Thyroid gland (tissue), 4 donors: Measurements from ENCODE around the gene IL1F10. TPM values are rescaled to one million over a fixed set of nuclear protein-coding genes. Genes with fewer than 3 reads are reported as not detected.

Experiments used
- DNase-seq, 2 donors: peaks; one replicate each; pipeline ENCODE4 v3.0.0-alpha.2; 2019
- H3K27ac ChIP-seq, 3 donors: fragments of 200-600 bp; sonication (generic); 1 replicate in 2 of 3; 2 replicates in 1 of 3; pipeline ENCODE4 v1.5.1; 2016 to 2019; ENCODE audit warnings: mild to moderate bottlenecking in 1 of 3, moderate library complexity in 1 of 3
- H3K27me3 ChIP-seq: fragments of 200-600 bp; sonication (generic); one replicate; pipeline ENCODE4 v1.5.1; 2019
- H3K36me3 ChIP-seq, 2 donors: fragments of 200-600 bp; sonication (generic); one replicate each; pipeline ENCODE4 v1.5.1; 2016 to 2019
- H3K4me1 ChIP-seq, 2 donors: fragments of 200-600 bp; sonication (generic); one replicate each; pipeline ENCODE4 v1.5.1; 2017 to 2019
- H3K4me3 ChIP-seq, 3 donors: fragments of 200-600 bp; sonication (generic); replicated peaks in 1 of 3; 1 replicate in 2 of 3; 2 replicates in 1 of 3; pipeline ENCODE4 v1.5.1; 2016; ENCODE audit warnings: mild to moderate bottlenecking in 1 of 3
- H3K9me3 ChIP-seq: fragments of 200-600 bp; sonication (generic); one replicate; pipeline ENCODE4 v1.5.1; 2017
- POLR2A ChIP-seq, 2 donors: fragments of 450-650 bp; IDR thresholded peaks; one replicate each; pipeline ENCODE4 v1.6.1; 2017; ENCODE audit warnings: antibody characterized with exemption in 2 of 2, mild to moderate bottlenecking in 2 of 2, moderate library complexity in 1 of 2
- WGBS, 2 donors: methylation state at CpG; one replicate each; pipeline ENCODE4 v1.1.5; 2017; 5-methylcytosine and 5-hydroxymethylcytosine counted together
- intact Hi-C: fragments of 100-400 bp; cut with DNase I; formaldehyde crosslinking; loops from one replicate; pipeline ENCODE4 v1.15.1; 2023
- total RNA-seq, 4 donors: library from RNA; depleted of rRNA; stranded (reverse); fragments of >200 nt; gene quantifications; one replicate each; pipeline ENCODE4 v1.2.3, GENCODE V29; 2016
- TF ChIP-seq, protein P1 (sequence below), 6 experiments: fragments of 200-600 bp in 3 of 6; fragments of 450-650 bp in 3 of 6; sonication (generic) in 3 of 6; IDR thresholded peaks; one replicate each; pipeline ENCODE4 v1.5.1; 2016 to 2019; ENCODE audit warnings: antibody characterized with exemption in 6 of 6, mild to moderate bottlenecking in 2 of 6, inconsistent platforms in 1 of 6, moderate library complexity in 1 of 6

The IL1F10 gene
- total RNA-seq, 4 donors from 2014 or later = not detected

DNA sequence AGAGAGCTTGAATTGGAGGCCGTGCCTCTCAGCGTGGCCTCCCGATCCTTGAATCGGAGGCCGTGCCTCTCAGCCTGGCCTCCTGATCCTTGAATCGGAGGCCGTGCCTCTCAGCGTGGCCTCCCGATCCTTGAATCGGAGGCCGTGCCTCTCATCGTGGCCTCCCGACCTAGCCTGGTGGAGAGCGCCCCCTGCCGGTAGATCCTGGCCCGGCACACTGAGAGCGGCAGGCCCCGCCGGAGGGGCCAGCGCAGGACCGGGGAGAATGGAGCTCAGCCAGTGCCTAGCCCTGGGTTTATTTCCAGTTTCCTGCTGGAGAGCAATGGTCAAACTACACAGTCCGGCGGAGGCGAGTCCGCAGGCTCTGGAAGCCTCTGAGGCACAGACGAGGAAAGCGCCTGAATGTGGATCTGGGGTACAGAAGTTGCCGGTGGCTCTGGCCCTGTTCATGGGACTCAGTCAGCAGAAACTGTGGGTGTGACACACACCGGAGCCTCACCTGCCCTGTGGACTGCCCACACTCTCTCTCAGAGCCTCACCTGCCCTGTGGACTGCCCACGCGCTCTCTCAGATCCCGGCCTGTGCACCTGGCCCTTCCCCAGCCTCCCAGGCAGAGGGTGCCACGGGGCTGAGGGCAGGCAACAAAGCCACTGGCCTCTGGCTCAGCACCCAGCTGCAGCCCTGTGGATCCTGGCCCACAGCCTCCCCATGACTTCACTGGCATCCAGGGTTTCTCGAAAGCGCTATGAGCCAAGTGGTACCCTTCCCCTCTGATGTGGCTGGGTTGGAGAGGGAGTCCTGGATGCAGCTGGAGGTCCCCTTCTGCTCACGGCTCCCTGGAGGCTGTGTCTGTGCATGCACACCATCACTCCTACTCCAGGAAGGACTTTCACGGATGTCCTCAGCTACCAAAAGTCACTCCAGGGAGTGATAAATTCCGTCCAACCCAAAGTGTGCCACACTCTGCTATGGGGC lies 16.6 kb upstream of the IL1F10 start:
- Histone ChIP-seq H3K27ac (no peak overlapping the region), H3K9me3 (no peaks in the 10 kb centered on the region), H3K4me1 (no peaks in the 10 kb centered on the region), H3K4me3 (no peak overlapping the region), H3K36me3 (no peaks in the 10 kb centered on the region), H3K27me3 (no peaks in the 10 kb centered on the region)
- no peak for DNase-seq
- 92 to 97% methylated on average over 26 to 37 of the region's 38 CpGs for WGBS, 2 donors
- intact Hi-C loops = no loop called here
- TF ChIP-seq POLR2A (IDR thresholded peaks at IDR 0.05) = no peak
- TF ChIP-seq, protein P1, sequence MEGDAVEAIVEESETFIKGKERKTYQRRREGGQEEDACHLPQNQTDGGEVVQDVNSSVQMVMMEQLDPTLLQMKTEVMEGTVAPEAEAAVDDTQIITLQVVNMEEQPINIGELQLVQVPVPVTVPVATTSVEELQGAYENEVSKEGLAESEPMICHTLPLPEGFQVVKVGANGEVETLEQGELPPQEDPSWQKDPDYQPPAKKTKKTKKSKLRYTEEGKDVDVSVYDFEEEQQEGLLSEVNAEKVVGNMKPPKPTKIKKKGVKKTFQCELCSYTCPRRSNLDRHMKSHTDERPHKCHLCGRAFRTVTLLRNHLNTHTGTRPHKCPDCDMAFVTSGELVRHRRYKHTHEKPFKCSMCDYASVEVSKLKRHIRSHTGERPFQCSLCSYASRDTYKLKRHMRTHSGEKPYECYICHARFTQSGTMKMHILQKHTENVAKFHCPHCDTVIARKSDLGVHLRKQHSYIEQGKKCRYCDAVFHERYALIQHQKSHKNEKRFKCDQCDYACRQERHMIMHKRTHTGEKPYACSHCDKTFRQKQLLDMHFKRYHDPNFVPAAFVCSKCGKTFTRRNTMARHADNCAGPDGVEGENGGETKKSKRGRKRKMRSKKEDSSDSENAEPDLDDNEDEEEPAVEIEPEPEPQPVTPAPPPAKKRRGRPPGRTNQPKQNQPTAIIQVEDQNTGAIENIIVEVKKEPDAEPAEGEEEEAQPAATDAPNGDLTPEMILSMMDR (IDR thresholded peaks at IDR 0.05) = no peak

DNA sequence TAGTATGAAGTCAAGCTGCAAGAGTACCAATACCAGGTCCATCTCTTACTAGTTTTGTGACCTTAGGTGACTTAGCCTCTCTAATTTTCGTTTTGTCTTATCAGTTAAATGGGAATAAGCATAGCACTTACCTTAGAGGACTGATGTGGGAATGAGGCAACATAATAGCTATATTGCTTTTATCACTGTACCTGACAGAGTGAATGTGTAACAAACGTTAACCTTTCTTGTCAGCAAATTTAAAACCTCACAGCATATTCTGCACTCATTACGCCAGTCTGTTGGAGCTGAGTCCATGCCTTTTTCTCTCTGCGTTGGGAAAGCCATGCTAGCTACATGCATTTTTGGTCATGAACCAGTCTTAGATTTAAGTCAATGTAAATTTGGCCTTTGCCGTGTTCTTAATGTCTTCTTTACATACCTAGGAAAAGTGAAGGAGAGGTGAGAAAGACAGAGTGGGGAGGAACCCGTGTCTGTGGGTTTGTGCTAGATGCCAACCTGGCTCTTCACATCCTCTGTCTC lies 15.3 kb upstream of the IL1F10 start, which contains the start of gene IL36B:
IL36B (minus strand) TSS at position 472 of the 522 bp plus-strand sequence.
- DNase-seq = no peak
- Histone ChIP-seq H3K27ac (no peak within 1 kb of the TSS), H3K4me1 (no peaks in the 10 kb centered on the region), H3K4me3 (no peak within 1 kb of the TSS), H3K9me3 (no peaks in the 10 kb centered on the region), H3K27me3 (no peaks in the 10 kb centered on the region), H3K36me3 (no peaks in the 10 kb centered on the region)
- TF ChIP-seq, protein P1 (IDR thresholded peaks at IDR 0.05) = no peak
- TF ChIP-seq POLR2A (IDR thresholded peaks at IDR 0.05) = no peak
- 73 to 81% methylated on average over 6 of the region's 6 CpGs for WGBS, 2 donors
- intact Hi-C loops = no loop called here

DNA sequence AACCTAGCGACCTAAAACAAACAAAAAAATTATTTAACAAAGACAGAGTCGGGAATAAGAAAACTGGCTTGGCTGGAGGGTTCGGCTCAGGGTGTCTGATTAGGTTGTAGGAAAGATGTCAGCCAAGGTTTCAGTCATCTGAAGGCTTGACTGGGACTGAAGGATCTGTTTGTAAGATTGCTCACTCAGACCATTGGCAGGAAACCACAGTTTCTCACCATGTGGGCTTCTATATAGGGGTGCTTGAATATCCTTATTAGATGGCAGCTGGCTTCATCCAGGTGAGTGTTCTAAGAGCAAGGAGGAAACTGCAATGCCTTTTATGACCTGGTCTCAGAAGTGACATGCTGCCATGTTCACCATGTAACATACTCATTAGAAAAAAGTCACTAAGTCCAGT lies 14.1 kb upstream of the IL1F10 start:
- TF ChIP-seq POLR2A (IDR thresholded peaks at IDR 0.05) = no peak
- peaks cover 0 to 2% of the 10 kb centered on the region in 2 donors for H3K4me1 ChIP-seq
- intact Hi-C loops = no loop called here
- H3K9me3 ChIP-seq = no peaks in the 10 kb centered on the region
- no peaks in the 10 kb centered on the region for H3K27me3 ChIP-seq
- no peak overlapping the region for H3K4me3 ChIP-seq
- WGBS, 2 donors = 80 to 81% methylated on average over 3 of the region's 3 CpGs
- H3K27ac ChIP-seq = no peak overlapping the region
- H3K36me3 ChIP-seq = no peaks in the 10 kb centered on the region
- DNase-seq = no peak

DNA sequence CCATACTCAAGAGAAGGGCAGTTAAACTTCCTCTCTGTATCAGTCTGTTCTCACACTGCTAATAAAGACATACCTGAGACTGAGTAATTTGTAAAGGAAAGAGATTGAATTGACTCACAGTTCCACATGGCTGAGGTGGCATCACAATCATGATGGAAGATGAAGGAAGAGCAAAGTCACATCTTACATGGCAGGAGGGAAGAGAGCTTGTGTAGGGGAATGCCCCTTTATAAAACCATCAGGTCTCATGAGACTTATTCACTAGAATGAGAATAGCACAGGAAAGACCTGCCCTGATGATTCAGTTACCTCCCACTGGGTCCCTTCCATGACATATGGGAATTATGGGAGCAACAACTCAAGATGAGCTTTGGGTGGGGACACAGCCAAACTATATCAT lies 13.7 kb upstream of the IL1F10 start:
- H3K27ac ChIP-seq = no peak overlapping the region
- H3K9me3 ChIP-seq = no peaks in the 10 kb centered on the region
- H3K4me1 ChIP-seq = peaks cover 0 to 4% of the 10 kb centered on the region in 2 donors
- TF ChIP-seq, protein P1 (IDR thresholded peaks at IDR 0.05) = no peak
- no peak for TF ChIP-seq POLR2A (IDR thresholded peaks at IDR 0.05)
- no peak for DNase-seq
- no peaks in the 10 kb centered on the region for H3K36me3 ChIP-seq
- H3K27me3 ChIP-seq = no peaks in the 10 kb centered on the region
- intact Hi-C loops = no loop called here
- H3K4me3 ChIP-seq = no peak overlapping the region

DNA sequence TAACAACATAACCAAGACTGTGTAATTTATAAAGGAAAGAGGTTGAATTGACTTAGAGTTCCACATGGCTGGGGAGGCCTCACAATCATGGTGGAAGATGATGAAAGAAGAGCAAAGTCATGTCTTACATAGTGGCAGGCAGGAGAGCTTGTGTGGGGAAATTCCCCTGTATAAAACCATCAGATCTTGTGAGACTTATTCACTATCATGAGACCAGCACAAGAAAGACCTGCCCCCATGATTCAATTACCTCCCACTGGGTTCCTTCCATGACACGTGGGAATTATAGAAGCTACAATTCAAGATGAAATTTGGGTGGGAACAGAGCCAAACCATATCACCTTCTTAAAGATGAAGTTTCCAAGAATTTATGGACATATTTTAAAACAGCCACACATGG lies 11.2 kb upstream of the IL1F10 start:
- intact Hi-C loops = no loop called here
- Histone ChIP-seq H3K27ac (no peak overlapping the region), H3K9me3 (no peaks in the 10 kb centered on the region), H3K27me3 (no peaks in the 10 kb centered on the region), H3K4me3 (no peak overlapping the region), H3K4me1 (peaks cover 0 to 4% of the 10 kb centered on the region in 2 donors), H3K36me3 (no peaks in the 10 kb centered on the region)
- no peak for DNase-seq
- TF ChIP-seq POLR2A (IDR thresholded peaks at IDR 0.05) = no peak
- TF ChIP-seq, protein P1 (IDR thresholded peaks at IDR 0.05) = no peak
- 78 to 84% methylated on average over 1 of the region's 1 CpG for WGBS, 2 donors
